ENCODE measurements around the gene CPN2. TPM values are rescaled to one million over a fixed set of nuclear protein-coding genes. Genes with fewer than 3 reads are reported as not detected.

Gene CPN2
- total RNA-seq, 4 donors from 2014 or later = 0.24 to 0.50 TPM; not detected in 2

DNA sequence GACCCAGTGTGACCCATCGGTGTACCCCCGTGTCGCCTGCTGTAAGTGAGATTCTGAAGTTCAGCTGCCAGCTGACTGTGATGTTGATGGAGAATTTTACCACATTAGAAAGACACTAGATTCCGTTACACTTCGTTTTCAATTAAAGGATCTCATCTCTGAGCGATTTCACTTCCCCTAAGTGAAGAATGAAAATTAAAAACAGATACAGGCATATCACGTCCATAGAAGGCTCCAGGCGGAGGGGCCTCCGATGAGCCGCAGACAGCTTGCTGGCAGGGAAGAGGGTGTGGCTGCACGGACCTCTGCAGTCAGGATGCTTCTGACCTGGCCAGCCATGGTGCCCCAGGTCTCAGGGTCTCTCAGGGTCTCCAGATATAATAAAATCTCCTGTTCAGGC, 6.6 kb upstream of the CPN2 start:
- TF ChIP-seq, protein P1, sequence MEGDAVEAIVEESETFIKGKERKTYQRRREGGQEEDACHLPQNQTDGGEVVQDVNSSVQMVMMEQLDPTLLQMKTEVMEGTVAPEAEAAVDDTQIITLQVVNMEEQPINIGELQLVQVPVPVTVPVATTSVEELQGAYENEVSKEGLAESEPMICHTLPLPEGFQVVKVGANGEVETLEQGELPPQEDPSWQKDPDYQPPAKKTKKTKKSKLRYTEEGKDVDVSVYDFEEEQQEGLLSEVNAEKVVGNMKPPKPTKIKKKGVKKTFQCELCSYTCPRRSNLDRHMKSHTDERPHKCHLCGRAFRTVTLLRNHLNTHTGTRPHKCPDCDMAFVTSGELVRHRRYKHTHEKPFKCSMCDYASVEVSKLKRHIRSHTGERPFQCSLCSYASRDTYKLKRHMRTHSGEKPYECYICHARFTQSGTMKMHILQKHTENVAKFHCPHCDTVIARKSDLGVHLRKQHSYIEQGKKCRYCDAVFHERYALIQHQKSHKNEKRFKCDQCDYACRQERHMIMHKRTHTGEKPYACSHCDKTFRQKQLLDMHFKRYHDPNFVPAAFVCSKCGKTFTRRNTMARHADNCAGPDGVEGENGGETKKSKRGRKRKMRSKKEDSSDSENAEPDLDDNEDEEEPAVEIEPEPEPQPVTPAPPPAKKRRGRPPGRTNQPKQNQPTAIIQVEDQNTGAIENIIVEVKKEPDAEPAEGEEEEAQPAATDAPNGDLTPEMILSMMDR (IDR thresholded peaks at IDR 0.05) = no peak
- ATAC-seq (ENCODE audit: low FRiP score) = no peak
- no peak for DNase-seq (ENCODE audit: low spot score)

GRCh38 chr3:194355379-194355778, 4.3 kb upstream of the CPN2 start:
- TF ChIP-seq, protein P1 (IDR thresholded peaks at IDR 0.05) = no peak
- DNase-seq (ENCODE audit: low spot score) (no peak), ATAC-seq (ENCODE audit: low FRiP score) (no peak)

GRCh38 chr3:194354315-194354714, 3.2 kb upstream of the CPN2 start:
- TF ChIP-seq, protein P1 (IDR thresholded peaks at IDR 0.05) = no peak
- no peak for DNase-seq (ENCODE audit: low spot score)
- no peak for ATAC-seq (ENCODE audit: low FRiP score)

DNA sequence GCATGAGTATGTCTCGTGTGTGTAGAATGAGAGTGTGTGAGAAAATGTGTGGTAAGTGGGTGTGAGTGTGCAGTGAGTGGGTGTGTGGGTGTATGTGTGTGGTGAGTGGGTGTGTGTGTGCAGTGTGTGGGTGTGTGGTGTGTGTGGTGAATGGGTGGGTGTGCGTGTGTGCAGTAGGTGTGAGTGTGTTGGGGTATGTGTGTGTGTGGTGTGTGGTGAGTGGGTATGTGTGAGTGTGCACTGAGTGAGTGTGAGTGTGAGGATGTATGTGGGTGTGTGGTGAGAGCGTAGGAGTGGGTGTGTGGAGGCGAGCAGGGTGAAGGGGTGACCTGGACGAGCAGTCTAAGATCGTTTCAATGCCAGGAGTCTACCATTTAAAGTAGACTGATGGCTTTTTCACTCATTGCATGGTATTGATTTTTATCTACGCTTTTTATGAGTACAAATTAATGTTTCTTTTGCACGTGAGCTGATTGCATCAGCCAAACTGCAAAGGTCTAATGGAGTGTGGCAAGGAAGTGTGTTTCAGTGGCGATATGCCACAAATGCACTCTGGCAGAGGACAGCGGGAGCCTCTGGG, 1.6 kb upstream of the CPN2 start:
- no peak for DNase-seq (ENCODE audit: low spot score)
- no peak for ATAC-seq (ENCODE audit: low FRiP score)
- TF ChIP-seq, protein P1 (IDR thresholded peaks at IDR 0.05) = no peak

DNA sequence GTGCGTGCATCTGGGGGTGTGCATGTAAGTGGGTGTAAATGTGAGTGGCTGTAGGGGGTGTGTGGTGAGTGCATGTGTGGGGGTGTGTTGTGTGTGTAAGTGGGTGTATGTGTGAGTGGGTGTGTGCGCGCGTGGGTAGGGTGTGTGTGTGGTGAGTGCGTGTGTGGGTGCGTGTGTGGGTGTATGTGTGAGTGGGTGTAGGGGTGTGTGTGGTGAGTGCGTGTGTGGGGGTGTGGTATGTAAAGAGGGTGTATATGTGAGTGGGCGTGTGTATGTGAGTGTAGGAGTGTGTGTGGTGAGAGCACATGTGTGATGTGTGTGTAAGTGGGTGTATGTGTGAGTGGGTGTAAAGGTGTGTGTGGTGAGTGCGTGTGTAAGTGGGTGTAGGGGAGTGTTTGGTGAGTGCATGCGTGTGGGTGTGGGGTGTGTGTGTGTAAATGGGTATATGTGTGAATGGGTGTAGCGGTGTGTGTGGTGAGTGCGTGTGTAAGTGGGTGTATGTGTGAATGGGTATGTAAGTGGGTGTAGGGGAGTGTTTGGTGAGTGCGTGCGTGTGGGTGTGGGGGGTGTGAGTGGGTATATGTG, 916 bp upstream of the CPN2 start:
- DNase-seq (ENCODE audit: low spot score) = no peak
- TF ChIP-seq, protein P1 (IDR thresholded peaks at IDR 0.05) = no peak
- no peak for ATAC-seq (ENCODE audit: low FRiP score)

GRCh38 chr3:194350726-194351071, 429 bp downstream of the CPN2 start:
- DNase-seq (ENCODE audit: low spot score) (no peak), ATAC-seq (ENCODE audit: low FRiP score) (no peak)
- TF ChIP-seq, protein P1 (IDR thresholded peaks at IDR 0.05) = no peak

DNA sequence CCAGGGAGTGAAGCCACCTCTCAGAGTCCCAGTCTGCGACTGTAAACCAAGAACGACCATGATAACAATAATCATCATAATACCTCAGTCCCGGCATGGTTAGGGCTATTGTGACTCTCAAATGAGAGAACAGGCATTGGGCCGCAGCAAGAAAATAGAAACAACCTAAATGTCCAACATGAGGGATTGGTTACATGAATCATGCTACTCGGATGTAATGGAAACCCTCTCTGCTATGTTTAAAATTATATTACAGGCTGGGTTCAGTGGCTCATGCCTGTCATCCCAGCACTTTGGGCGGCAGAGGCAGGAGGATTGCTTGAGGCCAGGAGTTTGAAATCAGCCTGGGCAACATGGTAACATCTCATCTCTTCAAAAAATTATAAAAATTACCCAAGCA, 2.8 kb downstream of the CPN2 start:
- ATAC-seq (ENCODE audit: low FRiP score) (no peak), DNase-seq (ENCODE audit: low spot score) (no peak)
- TF ChIP-seq, protein P1 (IDR thresholded peaks at IDR 0.05) = no peak
